RWPE1 (cell line): Measurements from ENCODE around the gene ORC1.
A peak's percentile ranks its signal among the peaks of the same experiment; 100 is the strongest.
"Not testable (repeated sequence)": the region's sequence is repeated elsewhere in the genome, so short reads cannot be mapped to it uniquely, and the experiment has no call there.

Experiments used
- CTCF ChIA-PET: fragments of 350-600 bp; sonication (Branson Sonifier 250); formaldehyde crosslinking; extraction: SDS; loops from one replicate; lab custom pipeline; 2021; lab: Yijun Ruan, JAX
- POLR2A ChIA-PET: fragments of 400-600 bp; formaldehyde crosslinking; extraction: SDS; loops from one replicate; lab custom pipeline; 2020; ENCODE audit warnings: antibody characterized with exemption; ENCODE audit not compliant: low non-redundant PET; lab: Yijun Ruan, JAX
- DNase-seq: peaks from one replicate; pipeline ENCODE4 v3.0.0; 2012; ENCODE audit warnings: low spot score
- H3K27ac ChIP-seq: fragments of 450-650 bp; 2 replicates; pipeline ENCODE4 v1.5.1; 2017
- CTCF ChIP-seq: fragments of 450-650 bp; conservative IDR thresholded peaks from 2 replicates; pipeline ENCODE4 v1.5.1; 2017; ENCODE audit warnings: low read depth, mild to moderate bottlenecking

Gene ORC1

GRCh38 chr1:52385376-52385775 is 18.8 kb downstream of the ORC1 start:
- POLR2A ChIA-PET = no interaction called here
- no peak for DNase-seq
- H3K27ac ChIP-seq = no peak overlapping the region
- CTCF ChIA-PET = no interaction called here
- TF ChIP-seq CTCF = no peak

- POLR2A ChIA-PET = interaction anchor here (0.7 kb wide), 1 partner anchor 357 kb away, joined by 7 read pairs; no protein-coding TSS in a partner anchor
- DNase-seq, CTCF ChIA-PET, H3K27ac ChIP-seq: not testable (repeated sequence)
These were observed 34.4 kb downstream of the ORC1 start for GRCh38 chr1:52369851-52370250.

- ChIA-PET CTCF (interaction anchor here (0.6 to 0.8 kb wide), 6 partner anchors 40 to 1067 kb away, joined by 3 to 11 read pairs (median 4); no protein-coding TSS in a partner anchor), POLR2A (no interaction called here)
- peak overlapping the region; percentile 86 for H3K27ac ChIP-seq
- peak; percentile 44 for TF ChIP-seq CTCF
- peak; percentile 55 for DNase-seq
These were observed 35.6 kb downstream of the ORC1 start for GRCh38 chr1:52368383-52369172.

GRCh38 chr1:52367272-52367671 is 37.0 kb downstream of the ORC1 start:
- no peak for DNase-seq
- no peak for TF ChIP-seq CTCF
- ChIA-PET POLR2A (no interaction called here), CTCF (no interaction called here)
- H3K27ac ChIP-seq = peak overlapping the region; percentile 98

GRCh38 chr1:52366517-52366827 is 37.8 kb downstream of the ORC1 start:
- POLR2A ChIA-PET = interaction anchor here (0.6 kb wide), 1 partner anchor 33 kb away, joined by 4 read pairs; no protein-coding TSS in a partner anchor
- no peak for DNase-seq
- peak overlapping the region; percentile 98 for H3K27ac ChIP-seq
- CTCF ChIA-PET = no interaction called here
- no peak for TF ChIP-seq CTCF

GRCh38 chr1:52365746-52366516 is 38.3 kb downstream of the ORC1 start, which contains the start of gene CC2D1B:
CC2D1B (minus strand) TSS chr1:52366205; CDS start chr1:52364620, 1,585 bp downstream.
- CTCF ChIA-PET = no interaction called here
- TF ChIP-seq CTCF = no peak
- DNase-seq = peak; percentile 100

More at GRCh38 chr1:52365746-52366516, 38.3 kb downstream of the ORC1 start, which contains the start of gene CC2D1B:
- POLR2A ChIA-PET = interaction anchor here (0.6 kb wide), 1 partner anchor 109 kb away, joined by 3 read pairs; no protein-coding TSS in a partner anchor
- peak within 1 kb of the TSS; percentile 98 for H3K27ac ChIP-seq
